ENCODE results near the gene SHKBP1. TPM values are rescaled to one million over a fixed set of nuclear protein-coding genes. Genes with fewer than 3 reads are reported as not detected.
A peak's percentile ranks its signal among the peaks of the same experiment; 100 is the strongest.

Gene SHKBP1
- total and polyA plus RNA-seq, 2 of the 4 experiments (the other 2 are of a cell fraction): 15.6 to 94.0 TPM

GRCh38 chr19:40575326-40575725, 1.3 kb upstream of the SHKBP1 start:
- Histone ChIP-seq H4K5ac (ENCODE audit: low read depth, low read length) (no peak overlapping the region), H3K4me2 (ENCODE audit: low read depth, low read length) (no peak overlapping the region), H3K27me3 (ENCODE audit: control insufficient read depth, insufficient read depth, low read length) (no peaks in the 10 kb centered on the region), H3K56ac (ENCODE audit: extremely low read depth, insufficient read depth, low read length) (no peak overlapping the region), H2AFZ (replicated peaks; ENCODE audit: low read length, poor library complexity) (peak overlapping the region; percentile 54), H3K4me1 (ENCODE audit: control insufficient read depth, insufficient read depth, low read length) (peaks cover 4% of the 10 kb centered on the region), H3K23ac (ENCODE audit: low read depth, low read length) (no peak overlapping the region), H3K79me1 (ENCODE audit: low read depth in 1 of 2, low read length in 2 of 2) (peaks cover 5 to 19% of the 10 kb centered on the region in 2 experiments; a peak in 2 of 4 replicates), H3K36me3 (ENCODE audit: control insufficient read depth, insufficient read depth, low read length) (peaks cover 7% of the 10 kb centered on the region), H2BK120ac (ENCODE audit: low read depth, low read length) (no peak overlapping the region), H3K9ac (ENCODE audit: low read depth, low read length) (no peak overlapping the region), H2AK5ac (ENCODE audit: low read depth, low read length) (no peak overlapping the region), H4K20me1 (ENCODE audit: insufficient read depth, low read length) (no peaks in the 10 kb centered on the region), H3K18ac (ENCODE audit: low read depth, low read length) (no peak overlapping the region), H3K4me3 (ENCODE audit: insufficient read depth, low read depth, low read length) (no peak overlapping the region), H2AK9ac (replicated peaks; ENCODE audit: low read depth, low read length, poor library complexity) (peak overlapping the region; percentile 76), H3K14ac (replicated peaks; ENCODE audit: low read depth, low read length) (no peak overlapping the region), H3K4ac (ENCODE audit: low read depth, low read length) (no peak overlapping the region), H4K8ac (ENCODE audit: low read depth in 2 of 2, low read length in 2 of 2) (no peak overlapping the region), H2BK5ac (ENCODE audit: low read depth, low read length, poor library complexity, severe bottlenecking) (no peak overlapping the region), H3K27ac (ENCODE audit: insufficient read depth, low read length) (no peak overlapping the region), H2BK15ac (ENCODE audit: low read depth, low read length) (no peak overlapping the region), H2BK20ac (ENCODE audit: low read depth, low read length) (no peak overlapping the region), H4K91ac (ENCODE audit: insufficient read depth, low read depth, low read length) (no peak overlapping the region), H3K9me3 (ENCODE audit: control insufficient read depth, insufficient read depth, low read length) (no peaks in the 10 kb centered on the region), H3K9me1 (ENCODE audit: insufficient read depth, low read length) (peaks cover 8% of the 10 kb centered on the region; the same call in 1 of the 2 replicates)
- intact Hi-C loops (cut with micrococcal nuclease): no loop called here
- dilution Hi-C loops (cut with HindIII; ENCODE audit: low sequenced_read_pairs, unreplicated experiment): no loop called here
- ATAC-seq (ENCODE audit: low read depth) (no peak), DNase-seq (no peak)
- TF ChIP-seq CEBPB (IDR thresholded peaks at IDR 0.05; ENCODE audit: low read depth, low read length) (no peak), MAZ (IDR thresholded peaks at IDR 0.05; ENCODE audit: borderline replicate concordance, low read depth, low read length) (no peak), BHLHE40 (IDR thresholded peaks at IDR 0.05; ENCODE audit: low read depth, low read length) (no peak), RCOR1 (IDR thresholded peaks at IDR 0.05; ENCODE audit: insufficient replicate concordance, low read length) (no peak)
- BruUV-seq (replicated peaks): no TSS peak
- POLR2A ChIA-PET (ENCODE audit: unreplicated experiment): no interaction called here
- in situ Hi-C loops (cut with MboI; ENCODE audit: low sequenced_read_pairs): no loop called here
- CTCF ChIA-PET: interaction anchor here (0.6 kb wide), 1 partner anchor 104 kb away, joined by 4 read pairs; no protein-coding TSS in a partner anchor
- 73% methylated on average over 5 of the region's 18 CpGs; no CpG with 5 or more reads in 1 of the 2 experiments for WGBS, 2 experiments (ENCODE audit: extremely low coverage in 2 of 2, insufficient read length in 1 of 2)

Data from IMR-90 (cell line).